B cell (primary cell): ENCODE results near the gene KHNYN. TPM values are rescaled to one million over a fixed set of nuclear protein-coding genes. Genes with fewer than 3 reads are reported as not detected.
A peak's percentile ranks its signal among the peaks of the same experiment; 100 is the strongest.

Experiments used
- ATAC-seq: fragments of 200-7000 bp; cut with Tn5 transposase; one replicate; pipeline ENCODE4 v1.10.0; 2021; ENCODE audit warnings: low read depth, mild to moderate bottlenecking, moderate number of reproducible peaks, moderate library complexity
- CTCF ChIA-PET: fragments of 350-600 bp; sonication (Branson Sonifier 250); formaldehyde crosslinking; loops from one replicate; lab custom pipeline; 2021; ENCODE audit warnings: antibody characterized with exemption, inconsistent platforms; lab: Charles Lee
- POLR2A ChIA-PET: fragments of 350-600 bp; sonication (Branson Sonifier 250); formaldehyde crosslinking; loops from one replicate; lab custom pipeline; 2021; ENCODE audit warnings: antibody characterized with exemption; lab: Charles Lee
- DNase-seq: peaks from one replicate; pipeline ENCODE4 v3.0.0; 2013
- H2AFZ ChIP-seq: 2 replicates; pipeline ENCODE4 v1.6.1; 2012; ENCODE audit warnings: mild to moderate bottlenecking, low read depth, low read length; ENCODE audit not compliant: insufficient read depth, poor library complexity, severe bottlenecking
- H3K27ac ChIP-seq, 2 donors: 1 replicate in 1 of 2; 2 replicates in 1 of 2; pipeline ENCODE4 v1.5.1; 2012 to 2013; ENCODE audit warnings: low read length in 2 of 2, mild to moderate bottlenecking in 2 of 2, moderate library complexity in 1 of 2
- H3K27me3 ChIP-seq, 4 experiments: fragments of 200-600 bp in 1 of 4; sonication (generic) in 1 of 4; replicated peaks in 1 of 4; 1 replicate in 2 of 4; 2 replicates in 2 of 4; pipeline versions ENCODE4 v1.6.1 to v1.7.0; 2013 to 2016; ENCODE audit warnings: low read length in 3 of 4, mild to moderate bottlenecking in 2 of 4, mixed read lengths in 1 of 4, moderate library complexity in 1 of 4; ENCODE audit not compliant: insufficient read depth in 4 of 4, control insufficient read depth in 3 of 4; ENCODE audit errors: control extremely low read depth in 1 of 4
- H3K36me3 ChIP-seq, 2 experiments: replicated peaks in 1 of 2; 1 replicate in 1 of 2; 2 replicates in 1 of 2; pipeline versions ENCODE4 v1.6.1 to v1.7.1; 2013; ENCODE audit warnings: low read length in 1 of 2; ENCODE audit not compliant: insufficient read depth in 2 of 2, control insufficient read depth in 1 of 2; ENCODE audit errors: control extremely low read depth in 1 of 2, extremely low read depth in 1 of 2
- H3K4me1 ChIP-seq, 2 donors: fragments of 200-600 bp in 1 of 2; sonication (generic) in 1 of 2; 1 replicate in 1 of 2; 2 replicates in 1 of 2; pipeline versions ENCODE4 v1.5.1 to v1.6.1; 2013 to 2017; ENCODE audit warnings: low read length in 2 of 2; ENCODE audit not compliant: control insufficient read depth in 2 of 2, insufficient read depth in 2 of 2
- H3K4me2 ChIP-seq: replicated peaks from 2 replicates; pipeline ENCODE3; 2012; ENCODE audit warnings: mild to moderate bottlenecking, low read depth, low read length; ENCODE audit not compliant: poor library complexity, severe bottlenecking
- H3K4me3 ChIP-seq, 5 experiments: fragments of 200-600 bp in 1 of 5; sonication (generic) in 1 of 5; 1 replicate in 3 of 5; 2 replicates in 2 of 5; pipeline versions ENCODE4 v1.5.1 to v1.7.0; 2011 to 2016; ENCODE audit warnings: low read length in 4 of 5, mild to moderate bottlenecking in 4 of 5, low read depth in 2 of 5, control low read depth in 1 of 5, moderate library complexity in 1 of 5; ENCODE audit not compliant: insufficient read depth in 1 of 5; ENCODE audit errors: control extremely low read depth in 1 of 5, extremely low read depth in 1 of 5
- H3K79me2 ChIP-seq: fragments of 200-600 bp; sonication (generic); one replicate; pipeline ENCODE4 v1.6.0; 2016; ENCODE audit warnings: low read length; ENCODE audit not compliant: control insufficient read depth, insufficient read depth
- H3K9ac ChIP-seq: fragments of 200-600 bp; sonication (generic); 2 replicates; pipeline ENCODE4 v1.6.1; 2017; ENCODE audit warnings: mild to moderate bottlenecking, low read length, moderate library complexity
- H3K9me3 ChIP-seq, 3 donors: one replicate each; pipeline versions ENCODE4 v1.6.1 to v1.7.1; 2013; ENCODE audit warnings: low read length in 2 of 3; ENCODE audit not compliant: control insufficient read depth in 2 of 3, insufficient read depth in 1 of 3; ENCODE audit errors: control extremely low read depth in 1 of 3
- H4K20me1 ChIP-seq: 2 replicates; pipeline ENCODE4 v1.6.0; 2012; ENCODE audit warnings: mild to moderate bottlenecking, low read length; ENCODE audit not compliant: insufficient read depth, control insufficient read depth, poor library complexity, severe bottlenecking
- H3K27ac Mint-ChIP-seq: one replicate; pipeline ENCODE4 v1.8.0; 2021; ENCODE audit warnings: mixed read lengths
- H3K27me3 Mint-ChIP-seq: one replicate; pipeline ENCODE4 v1.8.0; 2021; ENCODE audit warnings: mixed read lengths
- H3K4me1 Mint-ChIP-seq: one replicate; pipeline ENCODE4 v1.8.0; 2021; ENCODE audit warnings: mixed read lengths
- H3K4me3 Mint-ChIP-seq: one replicate; pipeline ENCODE4 v1.8.0; 2021; ENCODE audit warnings: mixed read lengths
- H3K9me3 Mint-ChIP-seq: one replicate; pipeline ENCODE4 v1.8.0; 2022; ENCODE audit warnings: mixed read lengths; ENCODE audit not compliant: insufficient read depth
- CTCF ChIP-seq: fragments of 200-600 bp; IDR thresholded peaks from one replicate; pipeline ENCODE4 v1.8.0; 2022; ENCODE audit warnings: antibody characterized with exemption, mild to moderate bottlenecking
- EZH2 ChIP-seq: IDR thresholded peaks from 2 replicates; pipeline ENCODE4 v1.6.1; 2012; ENCODE audit warnings: borderline replicate concordance, low read depth, mild to moderate bottlenecking, moderate library complexity, low read length; ENCODE audit not compliant: insufficient read depth, poor library complexity, severe bottlenecking
- WGBS: methylation state at CpG from one replicate; pipeline ENCODE4 v1.1.5; 2013; ENCODE audit warnings: missing lambda C conversion rate; ENCODE audit not compliant: insufficient coverage; 5-methylcytosine and 5-hydroxymethylcytosine counted together
- intact Hi-C: fragments of 100-400 bp; cut with micrococcal nuclease; formaldehyde crosslinking; loops from one replicate; pipeline ENCODE4 v1.10.0; 2022
- polyA plus RNA-seq: library from polyadenylated mRNA; depleted of rRNA; stranded (reverse); fragments of >200 nt; gene quantifications from 2 replicates; pipeline ENCODE4 v1.2.3, GENCODE V29; 2012
- total RNA-seq, 2 donors: library from RNA; stranded (reverse); fragments of 120-200 nt in 1 of 2; gene quantifications; 1 replicate in 1 of 2; 2 replicates in 1 of 2; pipeline versions ENCODE4 v1.2.3 to v1.2.4, GENCODE V29; 2013 to 2022

KHNYN gene
- total and polyA plus RNA-seq, 2 donors (not counting 1 experiment from before 2014, with no cell fraction given) = 74.4 to 184 TPM

GRCh38 chr14:24430143-24430681 lies 458 bp downstream of the KHNYN start:
- H3K4me1 Mint-ChIP-seq = peaks cover 35% of the 10 kb centered on the region
- Histone ChIP-seq H2AFZ (peak overlapping the region; percentile 80), H3K27me3 (no peaks in the 10 kb centered on the region), H3K27ac (peak overlapping the region; percentile 98 to 99), H3K4me3 (peak overlapping the region; percentile 77 to 98 (median 96)), H3K9me3 (no peaks in the 10 kb centered on the region), H3K9ac (peak overlapping the region; percentile 98), H3K4me2 (peak overlapping the region; percentile 95), H4K20me1 (peaks cover 29% of the 10 kb centered on the region), H3K36me3 (peaks cover 0 to 38% of the 10 kb centered on the region in 2 experiments), H3K4me1 (peaks cover 22 to 35% of the 10 kb centered on the region in 2 donors), H3K79me2 (peaks cover 42% of the 10 kb centered on the region)
- POLR2A ChIA-PET = interaction anchor here (0.5 to 3.8 kb wide), 24 partner anchors 10 to 878 kb away, joined by 3 to 78 read pairs (median 4); partner anchors contain the start of genes ADCY4, CHMP4A, DCAF11 and DHRS1
- H3K9me3 Mint-ChIP-seq = no peaks in the 10 kb centered on the region
- peak overlapping the region; percentile 94 for H3K4me3 Mint-ChIP-seq
- ATAC-seq (peak; percentile 61), DNase-seq (peak; percentile 81)
- H3K27ac Mint-ChIP-seq = peak overlapping the region; percentile 98
- intact Hi-C loops = loop anchor here (1.0 to 10.0 kb wide), 4 partner anchors 17 to 1335 kb away; partner anchors contain the start of genes ACIN1, C14orf119 and CHMP4A
- 0% methylated on average over 21 of the region's 28 CpGs for WGBS
- CTCF ChIA-PET = interaction anchor here (1.0 to 17.4 kb wide), 21 partner anchors 11 to 349 kb away, joined by 3 to 650 read pairs (median 12); partner anchors contain the start of genes ADCY4, CHMP4A, CIDEB and DCAF11
- no peaks in the 10 kb centered on the region for H3K27me3 Mint-ChIP-seq
- TF ChIP-seq EZH2 (no peak), CTCF (no peak)
